ENCODE data around the gene DHRS11.

DHRS11 gene

GRCh38 chr17:36576793-36577192, 14.9 kb upstream of the DHRS11 start:
- no peaks in the 10 kb centered on the region for H3K27me3 Mint-ChIP-seq
- H3K4me3 Mint-ChIP-seq = no peak overlapping the region
- intact Hi-C loops (cut with micrococcal nuclease) = no loop called here
- H3K36me3 Mint-ChIP-seq (ENCODE audit: low read depth) = peaks cover 93% of the 10 kb centered on the region
- no peaks in the 10 kb centered on the region for H3K9me3 Mint-ChIP-seq
- H3K4me1 Mint-ChIP-seq (ENCODE audit: low read depth) = no peaks in the 10 kb centered on the region
- no peak overlapping the region for H3K27ac Mint-ChIP-seq

DNA sequence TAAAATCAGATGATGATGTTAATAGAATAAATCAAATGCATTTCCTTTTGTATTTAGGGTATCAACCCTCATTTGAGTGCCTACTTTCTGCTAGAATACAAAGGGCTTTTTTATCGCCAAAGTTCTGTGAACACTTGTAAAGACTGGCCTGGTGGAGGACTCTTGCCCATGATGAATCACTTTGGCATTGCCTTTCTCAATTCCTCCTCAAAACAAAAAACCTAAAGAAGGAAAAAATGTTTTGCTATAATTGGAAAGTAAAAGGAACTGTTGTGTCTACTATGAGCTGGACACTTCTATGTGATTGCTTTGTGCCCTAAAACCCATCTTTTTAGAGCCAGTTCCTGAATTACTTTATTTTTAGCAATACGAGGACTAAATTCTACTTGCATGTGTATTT, 13.0 kb upstream of the DHRS11 start:
- Mint-ChIP-seq H3K36me3 (ENCODE audit: low read depth) (peaks cover 90% of the 10 kb centered on the region), H3K27me3 (no peaks in the 10 kb centered on the region), H3K4me3 (no peak overlapping the region), H3K4me1 (ENCODE audit: low read depth) (no peaks in the 10 kb centered on the region), H3K27ac (no peak overlapping the region), H3K9me3 (no peaks in the 10 kb centered on the region)
- intact Hi-C loops (cut with micrococcal nuclease) = no loop called here

DNA sequence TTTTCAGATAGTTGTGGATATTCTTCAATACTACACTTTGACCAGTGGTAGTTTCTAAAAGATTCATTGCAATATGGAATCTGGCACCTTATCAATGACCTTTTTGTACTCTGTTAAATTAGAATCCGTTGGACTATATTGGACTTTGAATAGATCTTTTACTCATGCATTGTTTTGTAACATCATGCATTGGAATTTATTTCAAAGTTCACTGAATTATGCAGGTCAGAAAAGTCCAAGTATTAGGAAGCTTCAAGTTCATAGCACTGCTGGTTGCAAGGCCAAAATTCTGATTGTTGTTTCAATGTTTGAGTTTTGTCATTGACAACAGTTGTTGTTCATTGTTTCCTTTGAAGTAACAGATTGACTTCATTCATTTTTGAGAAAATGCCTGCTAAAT, 7.9 kb upstream of the DHRS11 start:
- H3K27me3 Mint-ChIP-seq = no peaks in the 10 kb centered on the region
- peaks cover 95% of the 10 kb centered on the region for H3K36me3 Mint-ChIP-seq (ENCODE audit: low read depth)
- H3K4me1 Mint-ChIP-seq (ENCODE audit: low read depth) = no peaks in the 10 kb centered on the region
- no peak overlapping the region for H3K27ac Mint-ChIP-seq
- H3K4me3 Mint-ChIP-seq = no peak overlapping the region
- H3K9me3 Mint-ChIP-seq = no peaks in the 10 kb centered on the region
- intact Hi-C loops (cut with micrococcal nuclease) = no loop called here

DNA sequence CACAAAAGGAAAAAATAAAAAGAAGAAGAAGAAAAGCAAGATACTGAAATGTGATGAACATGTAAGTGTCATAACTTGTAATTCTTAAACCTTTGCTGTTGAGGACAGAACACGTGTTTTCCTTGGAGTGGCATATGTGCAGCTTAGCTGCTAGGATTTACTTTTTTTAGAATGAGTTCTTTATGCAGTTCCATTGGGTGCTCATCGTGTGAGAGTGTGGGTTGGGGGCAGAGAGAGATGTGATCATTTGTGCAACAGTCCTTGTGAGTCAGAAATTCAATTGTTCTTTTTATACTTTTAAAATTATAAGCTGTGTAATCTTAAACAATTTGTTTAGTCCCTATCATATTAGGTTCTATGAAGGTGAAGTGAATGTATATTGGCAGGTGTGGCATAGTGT, 5.5 kb upstream of the DHRS11 start:
- intact Hi-C loops (cut with micrococcal nuclease) = no loop called here
- H3K9me3 Mint-ChIP-seq = no peaks in the 10 kb centered on the region
- no peak overlapping the region for H3K4me3 Mint-ChIP-seq
- no peaks in the 10 kb centered on the region for H3K27me3 Mint-ChIP-seq
- peaks cover 81% of the 10 kb centered on the region for H3K36me3 Mint-ChIP-seq (ENCODE audit: low read depth)
- H3K27ac Mint-ChIP-seq = no peak overlapping the region
- H3K4me1 Mint-ChIP-seq (ENCODE audit: low read depth) = peaks cover 2% of the 10 kb centered on the region

- Mint-ChIP-seq H3K27ac (no peak overlapping the region), H3K9me3 (no peaks in the 10 kb centered on the region), H3K4me1 (ENCODE audit: low read depth) (peaks cover 27% of the 10 kb centered on the region), H3K4me3 (no peak overlapping the region), H3K27me3 (peaks cover 17% of the 10 kb centered on the region), H3K36me3 (ENCODE audit: low read depth) (peaks cover 50% of the 10 kb centered on the region)
- intact Hi-C loops (cut with micrococcal nuclease) = loop anchor here (5.0 kb wide), 1 partner anchor 43 kb away; no protein-coding TSS in a partner anchor
Observed at GRCh38 chr17:36590082-36590481, 1.6 kb upstream of the DHRS11 start.

GRCh38 chr17:36592316-36592715, 637 bp downstream of the DHRS11 start:
- Mint-ChIP-seq H3K4me3 (peak overlapping the region; percentile 82), H3K9me3 (no peaks in the 10 kb centered on the region), H3K4me1 (ENCODE audit: low read depth) (peaks cover 27% of the 10 kb centered on the region), H3K27ac (peak overlapping the region; percentile 8), H3K27me3 (peaks cover 17% of the 10 kb centered on the region), H3K36me3 (ENCODE audit: low read depth) (peaks cover 29% of the 10 kb centered on the region)
- intact Hi-C loops (cut with micrococcal nuclease) = loop anchor here (1.0 to 5.0 kb wide), 2 partner anchors 9 to 45 kb away; partner anchors contain the start of gene MRM1

DNA sequence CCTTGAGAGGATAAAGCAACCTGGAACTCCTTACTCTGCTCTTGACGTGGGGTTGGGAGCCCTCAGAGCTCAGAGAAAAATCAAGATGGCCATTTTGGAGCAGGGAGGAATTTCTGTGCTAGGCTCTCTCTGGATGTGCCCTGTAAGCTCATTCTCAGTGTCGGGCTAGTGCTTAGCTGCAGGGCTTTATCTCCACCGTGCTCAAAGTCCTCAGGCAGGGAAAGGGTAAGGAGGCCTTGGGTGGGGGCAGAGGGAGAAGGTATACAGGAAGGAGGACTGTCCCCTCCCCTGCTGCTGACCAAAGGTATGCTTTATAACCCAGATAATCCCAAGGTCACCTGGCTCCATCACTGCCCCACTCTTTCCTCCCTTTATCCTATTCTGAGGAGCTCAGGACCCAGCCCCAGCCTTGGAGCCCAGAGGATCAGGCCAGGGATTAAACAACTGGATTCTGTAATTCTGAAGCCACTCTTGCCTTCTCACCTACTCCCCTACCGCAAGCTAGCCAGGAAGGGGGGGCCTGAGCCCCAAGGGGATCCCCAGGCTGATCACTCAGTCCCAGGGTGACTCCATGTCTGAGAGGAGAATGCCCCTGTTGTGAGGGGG, 1.1 kb downstream of the DHRS11 start:
- H3K9me3 Mint-ChIP-seq = no peaks in the 10 kb centered on the region
- intact Hi-C loops (cut with micrococcal nuclease) = loop anchor here (1.0 to 5.0 kb wide), 2 partner anchors 8 to 46 kb away; partner anchors contain the start of gene MRM1
- H3K36me3 Mint-ChIP-seq (ENCODE audit: low read depth) = peaks cover 24% of the 10 kb centered on the region
- peaks cover 17% of the 10 kb centered on the region for H3K27me3 Mint-ChIP-seq
- H3K4me3 Mint-ChIP-seq = peak overlapping the region; percentile 82
- peak overlapping the region; percentile 8 for H3K27ac Mint-ChIP-seq
- peaks cover 27% of the 10 kb centered on the region for H3K4me1 Mint-ChIP-seq (ENCODE audit: low read depth)

DNA sequence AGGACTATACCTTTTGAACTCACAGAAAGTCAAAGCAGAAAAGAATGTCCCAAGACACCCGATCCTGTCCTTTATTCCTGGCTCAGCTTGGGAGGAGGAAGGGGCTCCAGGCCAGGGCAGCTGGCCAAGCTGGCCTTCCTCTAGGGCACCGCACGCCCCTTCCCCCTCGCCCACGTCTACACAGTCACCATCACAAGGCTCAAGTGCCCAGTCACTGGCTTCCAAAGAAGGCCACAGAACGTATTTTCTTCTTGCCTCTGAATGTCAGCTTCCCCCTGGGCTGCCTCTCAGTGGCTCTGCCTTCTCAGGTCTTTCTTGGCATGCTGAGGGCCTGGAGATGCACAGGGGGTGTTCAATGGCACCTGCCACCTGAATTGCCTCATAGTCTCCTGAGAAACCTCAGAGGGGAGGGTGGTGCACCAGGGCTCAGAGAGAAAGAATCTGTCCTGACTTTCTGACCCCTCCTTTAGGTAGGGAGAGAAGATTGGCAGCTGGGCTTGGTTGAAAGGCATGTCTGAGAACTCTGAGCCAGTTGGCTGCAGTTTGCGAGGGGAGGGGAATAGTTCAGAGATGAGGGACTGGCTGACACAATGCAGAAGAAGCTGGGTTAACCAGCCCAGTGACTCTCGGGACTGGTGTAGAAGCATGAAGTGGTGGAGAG, 2.1 kb downstream of the DHRS11 start:
- peak overlapping the region; percentile 18 for H3K27ac Mint-ChIP-seq
- H3K4me1 Mint-ChIP-seq (ENCODE audit: low read depth) = peaks cover 27% of the 10 kb centered on the region
- peaks cover 17% of the 10 kb centered on the region for H3K27me3 Mint-ChIP-seq
- H3K9me3 Mint-ChIP-seq = no peaks in the 10 kb centered on the region
- intact Hi-C loops (cut with micrococcal nuclease) = loop anchor here (5.0 kb wide), 1 partner anchor 46 kb away; no protein-coding TSS in a partner anchor
- H3K36me3 Mint-ChIP-seq (ENCODE audit: low read depth) = peaks cover 15% of the 10 kb centered on the region
- H3K4me3 Mint-ChIP-seq = no peak overlapping the region

DNA sequence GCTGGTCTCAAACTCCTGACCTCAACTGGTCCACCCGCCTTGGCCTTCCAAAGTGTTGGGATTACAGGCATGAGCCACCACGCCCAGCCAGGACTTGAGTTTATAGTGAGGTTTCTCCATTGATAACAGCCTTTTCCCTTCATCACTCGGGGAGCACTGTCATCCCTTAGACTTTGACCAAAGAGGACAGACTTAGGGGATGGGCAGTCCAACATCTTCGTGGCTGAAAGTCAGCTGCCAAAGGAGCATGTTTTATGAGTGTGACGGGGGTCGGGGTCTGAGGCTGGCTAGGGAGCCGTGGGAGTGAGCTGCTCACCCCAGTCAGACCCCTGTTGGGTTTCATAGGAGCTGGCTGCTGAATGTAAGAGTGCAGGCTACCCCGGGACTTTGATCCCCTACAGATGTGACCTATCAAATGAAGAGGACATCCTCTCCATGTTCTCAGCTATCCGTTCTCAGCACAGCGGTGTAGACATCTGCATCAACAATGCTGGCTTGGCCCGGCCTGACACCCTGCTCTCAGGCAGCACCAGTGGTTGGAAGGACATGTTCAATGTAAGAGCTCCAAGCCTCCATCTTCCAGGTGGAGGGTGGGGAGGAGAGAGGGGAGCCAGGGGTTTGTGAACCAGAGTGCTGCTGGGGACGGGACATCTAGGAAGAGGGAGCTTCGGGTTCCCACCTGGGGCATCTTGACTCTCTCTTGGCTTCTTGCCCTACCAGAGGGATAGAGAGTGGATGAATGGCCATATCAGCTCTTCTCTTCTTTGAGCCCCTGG, 3.1 kb downstream of the DHRS11 start:
- peaks cover 27% of the 10 kb centered on the region for H3K4me1 Mint-ChIP-seq (ENCODE audit: low read depth)
- H3K27me3 Mint-ChIP-seq = peaks cover 17% of the 10 kb centered on the region
- no peak overlapping the region for H3K27ac Mint-ChIP-seq
- intact Hi-C loops (cut with micrococcal nuclease) = loop anchor here (5.0 kb wide), 1 partner anchor 48 kb away; no protein-coding TSS in a partner anchor
- peaks cover 6% of the 10 kb centered on the region for H3K36me3 Mint-ChIP-seq (ENCODE audit: low read depth)
- H3K4me3 Mint-ChIP-seq = no peak overlapping the region
- H3K9me3 Mint-ChIP-seq = no peaks in the 10 kb centered on the region

- intact Hi-C loops (cut with micrococcal nuclease) = no loop called here
- no peak overlapping the region for H3K27ac Mint-ChIP-seq
- peaks cover 16% of the 10 kb centered on the region for H3K27me3 Mint-ChIP-seq
- H3K36me3 Mint-ChIP-seq (ENCODE audit: low read depth) = peaks cover 9% of the 10 kb centered on the region
- H3K4me1 Mint-ChIP-seq (ENCODE audit: low read depth) = peaks cover 34% of the 10 kb centered on the region
- H3K4me3 Mint-ChIP-seq = no peak overlapping the region
- H3K9me3 Mint-ChIP-seq = no peaks in the 10 kb centered on the region
Observed at GRCh38 chr17:36597226-36597625, 5.5 kb downstream of the DHRS11 start.

DNA sequence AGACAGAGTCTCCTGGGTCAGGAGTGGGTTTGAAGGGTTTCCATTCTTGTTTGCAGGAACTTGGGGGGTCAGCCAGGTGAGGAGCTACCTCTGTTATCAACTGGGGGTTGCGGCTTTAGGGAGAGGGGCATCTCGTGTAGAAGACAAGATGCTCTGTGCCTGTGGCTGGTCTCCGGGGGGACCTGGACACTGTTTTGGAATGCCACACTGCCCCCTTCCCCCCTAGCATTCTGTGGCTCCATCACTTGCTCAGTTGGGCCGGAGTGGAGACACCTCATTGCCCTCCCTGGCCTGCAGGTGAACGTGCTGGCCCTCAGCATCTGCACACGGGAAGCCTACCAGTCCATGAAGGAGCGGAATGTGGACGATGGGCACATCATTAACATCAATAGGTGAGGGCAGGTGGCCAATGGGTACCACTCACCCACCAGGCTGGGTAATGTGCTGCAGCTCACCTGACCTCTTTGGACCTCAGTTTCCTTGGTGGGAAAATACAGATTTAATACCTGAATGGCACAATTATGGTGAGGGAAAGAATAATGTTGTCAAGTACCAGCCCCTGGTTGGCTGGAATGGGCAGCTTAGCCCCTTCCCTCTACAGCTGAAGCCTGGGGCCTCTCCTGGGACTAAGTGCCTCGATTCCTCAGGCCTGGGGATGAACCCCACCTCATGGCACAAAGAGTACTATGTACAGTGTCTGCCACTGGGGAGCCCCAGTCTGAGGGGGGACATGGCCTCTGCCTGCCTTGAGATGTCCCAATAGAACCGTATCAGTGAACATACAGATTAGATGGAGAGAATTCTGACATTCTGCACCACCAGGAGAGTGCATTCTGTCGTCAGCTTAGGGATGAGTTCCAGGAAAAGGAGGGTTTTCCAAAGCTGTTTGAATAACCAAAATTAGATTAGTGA, 6.4 kb downstream of the DHRS11 start:
- H3K4me3 Mint-ChIP-seq = no peak overlapping the region
- H3K36me3 Mint-ChIP-seq (ENCODE audit: low read depth) = peaks cover 11% of the 10 kb centered on the region
- no peaks in the 10 kb centered on the region for H3K9me3 Mint-ChIP-seq
- intact Hi-C loops (cut with micrococcal nuclease) = no loop called here
- peaks cover 32% of the 10 kb centered on the region for H3K4me1 Mint-ChIP-seq (ENCODE audit: low read depth)
- no peak overlapping the region for H3K27ac Mint-ChIP-seq
- H3K27me3 Mint-ChIP-seq = peaks cover 7% of the 10 kb centered on the region

- Mint-ChIP-seq H3K36me3 (ENCODE audit: low read depth) (peaks cover 13% of the 10 kb centered on the region), H3K4me3 (no peak overlapping the region), H3K27ac (no peak overlapping the region), H3K4me1 (ENCODE audit: low read depth) (peaks cover 31% of the 10 kb centered on the region), H3K9me3 (no peaks in the 10 kb centered on the region), H3K27me3 (peaks cover 1% of the 10 kb centered on the region)
- intact Hi-C loops (cut with micrococcal nuclease) = no loop called here
Observed at GRCh38 chr17:36598951-36599401, 7.3 kb downstream of the DHRS11 start.

DNA sequence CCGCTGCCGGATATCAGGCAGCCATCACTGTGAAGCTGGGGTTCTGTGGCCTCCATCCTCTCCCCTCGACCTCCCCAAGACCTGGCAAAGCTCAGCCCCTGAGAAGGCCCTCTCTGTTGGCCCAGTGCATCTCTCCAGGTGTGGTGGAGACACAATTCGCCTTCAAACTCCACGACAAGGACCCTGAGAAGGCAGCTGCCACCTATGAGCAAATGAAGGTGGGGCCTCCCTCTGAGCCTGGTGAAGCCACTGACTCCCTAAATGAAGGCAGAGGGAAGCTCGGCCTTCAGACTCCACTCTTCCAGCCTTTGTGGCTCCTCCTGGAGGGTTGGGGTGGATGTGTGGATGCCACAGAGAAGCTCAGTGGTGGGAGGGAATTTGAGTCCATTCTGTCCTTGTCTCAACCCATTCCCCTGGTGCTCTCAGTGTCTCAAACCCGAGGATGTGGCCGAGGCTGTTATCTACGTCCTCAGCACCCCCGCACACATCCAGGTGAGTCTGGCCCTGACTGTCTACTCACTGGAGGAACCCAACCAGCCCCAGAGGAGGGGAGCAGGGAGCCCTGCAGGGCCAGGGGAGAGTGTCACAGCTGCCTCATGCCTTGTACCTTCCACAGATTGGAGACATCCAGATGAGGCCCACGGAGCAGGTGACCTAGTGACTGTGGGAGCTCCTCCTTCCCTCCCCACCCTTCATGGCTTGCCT, 8.0 kb downstream of the DHRS11 start:
- intact Hi-C loops (cut with micrococcal nuclease) = loop anchor here (10.0 kb wide), 1 partner anchor 635 kb away; no protein-coding TSS in a partner anchor
- Mint-ChIP-seq H3K9me3 (no peaks in the 10 kb centered on the region), H3K27ac (no peak overlapping the region), H3K4me1 (ENCODE audit: low read depth) (peaks cover 34% of the 10 kb centered on the region), H3K27me3 (no peaks in the 10 kb centered on the region), H3K36me3 (ENCODE audit: low read depth) (peaks cover 20% of the 10 kb centered on the region), H3K4me3 (no peak overlapping the region)

Measured in dendritic cell treated with granulocyte-macrophage colony-stimulating factor and Interleukin-4, amounts not matched to agents 40 ng/mL and 50 ng/mL, for 4 days (primary cell).